Activated T-cell treated with anti-CD3 and anti-CD28 coated beads for 48 hours (primary cell): ENCODE data around the gene LHX2.

Experiments used
- DNase-seq: peaks from one replicate; pipeline ENCODE4 v3.0.0-alpha.2; 2020; ENCODE audit warnings: low read depth

LHX2 gene

DNA sequence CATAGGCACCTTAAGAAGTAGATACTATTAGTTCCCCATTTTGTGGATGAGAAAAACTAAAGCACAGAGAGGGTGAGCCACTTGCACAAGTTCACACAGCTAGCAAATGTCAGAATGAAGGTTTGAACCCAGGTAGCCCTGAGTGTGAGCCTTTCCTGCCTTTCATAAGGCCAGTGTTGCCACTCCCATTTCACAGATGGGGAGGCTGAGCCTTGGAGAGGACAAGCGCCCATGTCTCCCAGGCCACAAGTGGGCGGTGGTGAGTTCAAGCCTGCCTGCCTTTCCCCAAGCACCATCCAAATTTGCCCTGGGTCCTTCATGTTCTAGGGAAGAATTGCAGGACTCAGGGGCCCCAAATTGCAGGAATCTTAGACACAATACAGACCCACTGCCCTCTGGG lies 50.6 kb downstream of the LHX2 start:
- DNase-seq: no peak

GRCh38 chr9:124066783-124067577 lies 55.4 kb downstream of the LHX2 start:
- no peak for DNase-seq

DNA sequence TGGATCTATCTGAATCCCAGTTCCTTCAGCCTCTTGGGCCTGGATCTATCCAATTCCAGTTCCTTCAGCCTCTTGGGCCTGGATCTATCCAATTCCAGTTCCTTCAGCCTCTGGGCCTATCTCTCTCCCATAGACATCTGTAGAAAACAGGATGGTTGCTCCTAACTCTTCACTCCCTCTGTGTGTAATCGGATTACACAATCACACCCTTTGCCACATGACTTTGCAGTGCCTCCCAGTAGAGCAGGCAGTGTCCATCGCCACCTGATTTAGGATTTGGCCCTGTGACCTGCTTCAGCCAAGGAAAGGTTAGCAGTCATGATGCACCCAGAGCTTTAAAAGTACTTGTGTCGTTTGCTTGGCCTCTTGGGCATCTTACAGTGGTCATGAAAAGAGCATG lies 56.7 kb downstream of the LHX2 start:
- no peak for DNase-seq

GRCh38 chr9:124074746-124075145 lies 63.2 kb downstream of the LHX2 start:
- no peak for DNase-seq

- DNase-seq: no peak
Observed at GRCh38 chr9:124075761-124076160, 64.2 kb downstream of the LHX2 start.

GRCh38 chr9:124077915-124078572 lies 66.5 kb downstream of the LHX2 start:
- DNase-seq: no peak

DNA sequence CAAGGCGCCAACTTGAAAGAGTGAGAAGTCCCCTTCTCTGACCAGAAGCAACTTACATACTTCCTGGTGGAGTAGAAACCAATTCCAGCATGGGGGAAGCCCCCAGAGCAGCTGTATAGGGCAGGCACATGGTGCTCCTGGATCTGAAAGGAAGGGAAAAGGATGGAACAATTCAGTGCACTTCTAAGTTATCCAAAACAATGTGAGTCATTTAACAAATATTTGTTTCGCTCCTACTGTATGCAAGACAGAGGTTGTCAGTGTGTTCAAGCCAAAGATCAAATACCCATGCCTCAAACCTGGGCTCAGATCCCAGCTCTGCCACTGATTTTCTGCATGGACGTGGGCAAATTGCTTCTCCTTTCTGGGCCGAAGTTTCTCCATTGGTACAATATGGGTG lies 67.1 kb downstream of the LHX2 start:
- DNase-seq: no peak

GRCh38 chr9:124079176-124079925 lies 67.8 kb downstream of the LHX2 start:
- DNase-seq: no peak

GRCh38 chr9:124082622-124083021 lies 71.1 kb downstream of the LHX2 start:
- DNase-seq: no peak
